ENCODE data around the gene CYTH2.
A peak's percentile ranks its signal among the peaks of the same experiment; 100 is the strongest.
"Not testable (repeated sequence)": the region's sequence is repeated elsewhere in the genome, so short reads cannot be mapped to it uniquely, and the experiment has no call there.

The CYTH2 gene

GRCh38 chr19:48513289-48514122 is 44.3 kb downstream of the CYTH2 start:
- DNase-seq, result peak; percentile 78

- DNase-seq, result no peak
Measured at GRCh38 chr19:48514123-48514458, 44.9 kb downstream of the CYTH2 start.

GRCh38 chr19:48516536-48516935 is 47.4 kb downstream of the CYTH2 start:
- no peak for DNase-seq

- no peak for DNase-seq
Measured at GRCh38 chr19:48518207-48518606, 49.0 kb downstream of the CYTH2 start.

GRCh38 chr19:48519426-48519825 is 50.3 kb downstream of the CYTH2 start:
- not testable (repeated sequence) for DNase-seq

- no peak for DNase-seq
Measured at GRCh38 chr19:48520134-48520533, 51.0 kb downstream of the CYTH2 start.

- no peak for DNase-seq
Measured at GRCh38 chr19:48524221-48524620, 55.1 kb downstream of the CYTH2 start.

- DNase-seq, result no peak
Measured at GRCh38 chr19:48524732-48525131, 55.6 kb downstream of the CYTH2 start.

GRCh38 chr19:48529156-48529555 is 60.0 kb downstream of the CYTH2 start:
- no peak for DNase-seq

GRCh38 chr19:48530066-48530720 is 61.0 kb downstream of the CYTH2 start:
- no peak for DNase-seq

- no peak for DNase-seq
Measured at GRCh38 chr19:48530770-48531169, 61.6 kb downstream of the CYTH2 start.
